CD14-positive monocyte (primary cell): ENCODE measurements around the gene ATG7. TPM values are rescaled to one million over a fixed set of nuclear protein-coding genes. Genes with fewer than 3 reads are reported as not detected.

Experiments
- DNase-seq, 3 donors: peaks; one replicate each; pipeline ENCODE4 v3.0.0-alpha.2; 2011 to 2022
- H2AFZ ChIP-seq: 2 replicates; pipeline ENCODE4 v1.6.0; 2012; ENCODE audit warnings: mild to moderate bottlenecking, low read depth, low read length, inconsistent platforms; ENCODE audit not compliant: insufficient read depth, poor library complexity, severe bottlenecking
- H3K27ac ChIP-seq, 2 donors: 1 replicate in 1 of 2; 2 replicates in 1 of 2; pipeline ENCODE4 v1.5.1; 2012 to 2013; ENCODE audit warnings: low read length in 2 of 2, control low read depth in 1 of 2, inconsistent platforms in 1 of 2, low read depth in 1 of 2, mild to moderate bottlenecking in 1 of 2
- H3K27me3 ChIP-seq, 2 donors: one replicate each; pipeline versions ENCODE4 v1.6.0 to v1.6.1; 2011 to 2013; ENCODE audit warnings: low read length in 2 of 2; ENCODE audit not compliant: control insufficient read depth in 2 of 2, insufficient read depth in 2 of 2
- H3K36me3 ChIP-seq, 2 donors: replicated peaks in 1 of 2; 1 replicate in 1 of 2; 2 replicates in 1 of 2; pipeline versions ENCODE4 v1.5.1 to v1.6.1; 2012 to 2013; ENCODE audit warnings: low read length in 2 of 2, control low read depth in 1 of 2, inconsistent platforms in 1 of 2, mild to moderate bottlenecking in 1 of 2; ENCODE audit not compliant: insufficient read depth in 2 of 2, control insufficient read depth in 1 of 2
- H3K4me1 ChIP-seq, 2 donors: 1 replicate in 1 of 2; 2 replicates in 1 of 2; pipeline versions ENCODE4 v1.5.1 to v1.6.1; 2012 to 2013; ENCODE audit warnings: low read length in 2 of 2, control low read depth in 1 of 2, inconsistent platforms in 1 of 2, mild to moderate bottlenecking in 1 of 2, moderate library complexity in 1 of 2; ENCODE audit not compliant: insufficient read depth in 2 of 2, control insufficient read depth in 1 of 2
- H3K4me2 ChIP-seq: replicated peaks from 2 replicates; pipeline ENCODE3; 2012; ENCODE audit warnings: low read length, moderate library complexity, mild to moderate bottlenecking; ENCODE audit not compliant: poor library complexity, severe bottlenecking; ENCODE audit errors: extremely low read depth
- H3K4me3 ChIP-seq, 3 experiments: fragments of 200-600 bp in 1 of 3; sonication (generic) in 1 of 3; replicated peaks in 1 of 3; 1 replicate in 2 of 3; 2 replicates in 1 of 3; pipeline ENCODE4 v1.5.1; 2011 to 2013; ENCODE audit warnings: low read length in 3 of 3, mild to moderate bottlenecking in 3 of 3, control low read depth in 2 of 3, low read depth in 2 of 3, inconsistent platforms in 1 of 3, moderate library complexity in 1 of 3
- H3K79me2 ChIP-seq: 2 replicates; pipeline ENCODE4 v1.6.0; 2012; ENCODE audit warnings: mild to moderate bottlenecking, control low read depth, inconsistent platforms, low read length, moderate library complexity; ENCODE audit not compliant: insufficient read depth
- H3K9ac ChIP-seq: 2 replicates; pipeline ENCODE4 v1.6.0; 2017; ENCODE audit warnings: low read length, mild to moderate bottlenecking; ENCODE audit not compliant: insufficient read depth, poor library complexity, severe bottlenecking
- H3K9me3 ChIP-seq, 2 donors: replicated peaks in 1 of 2; 1 replicate in 1 of 2; 2 replicates in 1 of 2; pipeline versions ENCODE4 v1.5.1 to v1.6.1; 2012 to 2013; ENCODE audit warnings: low read length in 2 of 2, control low read depth in 1 of 2; ENCODE audit not compliant: control insufficient read depth in 1 of 2, insufficient read depth in 1 of 2
- H4K20me1 ChIP-seq: 2 replicates; pipeline ENCODE4 v1.6.0; 2012; ENCODE audit warnings: mild to moderate bottlenecking, low read length, control low read depth, moderate library complexity; ENCODE audit not compliant: insufficient read depth
- H3K27ac Mint-ChIP-seq, 7 donors: one replicate each; pipeline ENCODE4 v1.8.0; 2020; ENCODE audit warnings: mild to moderate bottlenecking in 7 of 7, mixed read lengths in 7 of 7, moderate library complexity in 6 of 7, inconsistent platforms in 2 of 7
- H3K27me3 Mint-ChIP-seq, 3 donors: one replicate each; pipeline ENCODE4 v1.8.0; 2021 to 2022; ENCODE audit warnings: low read depth in 3 of 3, mild to moderate bottlenecking in 3 of 3, mixed read lengths in 3 of 3, moderate library complexity in 3 of 3, inconsistent platforms in 1 of 3
- H3K36me3 Mint-ChIP-seq, 2 donors: one replicate each; pipeline ENCODE4 v1.8.0; 2020; ENCODE audit warnings: mixed read lengths in 2 of 2, inconsistent platforms in 1 of 2, mild to moderate bottlenecking in 1 of 2
- H3K4me1 Mint-ChIP-seq: one replicate; pipeline ENCODE4 v1.8.0; 2020; ENCODE audit warnings: mild to moderate bottlenecking, mixed read lengths
- H3K4me3 Mint-ChIP-seq, 2 donors: one replicate each; pipeline ENCODE4 v1.8.0; 2020; ENCODE audit warnings: mild to moderate bottlenecking in 2 of 2, mixed read lengths in 2 of 2, moderate library complexity in 1 of 2
- H3K9me3 Mint-ChIP-seq, 7 donors: one replicate each; pipeline ENCODE4 v1.8.0; 2020 to 2022; ENCODE audit warnings: mixed read lengths in 7 of 7, mild to moderate bottlenecking in 6 of 7, moderate library complexity in 6 of 7, inconsistent platforms in 2 of 7
- WGBS: methylation state at CpG from one replicate; pipeline ENCODE4 v1.1.5; 2013; ENCODE audit warnings: missing lambda C conversion rate; ENCODE audit not compliant: insufficient coverage; 5-methylcytosine and 5-hydroxymethylcytosine counted together
- intact Hi-C, 2 donors: fragments of 100-400 bp; cut with micrococcal nuclease; formaldehyde crosslinking; loops; one replicate each; pipeline versions ENCODE4 v1.15.0 to v1.15.1; 2023
- polyA plus RNA-seq, 3 donors: library from polyadenylated mRNA; depleted of rRNA in 1 of 3; unstranded in 2 of 3; stranded (reverse) in 1 of 3; fragments of 300-500 nt in 2 of 3; fragments of >200 nt in 1 of 3; fragmentation: Illumina TruSeq in 2 of 3; gene quantifications; 1 replicate in 2 of 3; 2 replicates in 1 of 3; pipeline ENCODE4 v1.2.3, GENCODE V29; 2012 to 2021
- TF ChIP-seq, protein P1 (sequence below): fragments of 200-600 bp; IDR thresholded peaks from one replicate; pipeline ENCODE4 v1.8.0; 2022; ENCODE audit warnings: antibody characterized with exemption, mild to moderate bottlenecking

Gene ATG7
- polyA plus RNA-seq, 3 donors, result 57.4 to 101 (median 89.7) TPM

DNA sequence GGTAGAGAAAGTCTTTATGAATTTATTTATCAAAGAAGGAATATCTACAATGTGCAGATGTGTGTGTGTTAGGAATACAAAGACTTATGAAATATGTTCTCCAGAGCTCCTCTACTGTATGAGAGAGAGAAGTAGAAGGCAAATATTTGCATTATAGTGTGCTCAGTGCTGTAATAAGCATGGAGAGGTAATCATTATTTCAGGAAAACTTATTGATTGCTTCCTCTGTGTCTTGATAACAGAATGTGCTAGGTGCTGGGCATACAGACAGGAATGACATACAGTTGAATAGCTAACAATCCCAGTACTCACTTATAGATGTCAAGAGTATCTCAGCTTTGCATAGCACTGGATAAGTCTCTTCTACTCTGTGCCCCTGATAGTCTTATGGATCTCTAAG lies 30.2 kb downstream of the ATG7 start:
- no peak for DNase-seq
- no peak overlapping the region for H3K4me2 ChIP-seq
- no peaks in the 10 kb centered on the region for H3K27me3 Mint-ChIP-seq
- H3K27me3 ChIP-seq, result no peaks in the 10 kb centered on the region
- H3K9me3 ChIP-seq, result no peaks in the 10 kb centered on the region
- peak overlapping the region in 1 of 2 donors; percentile 56 for H3K27ac ChIP-seq
- peaks cover 0 to 7% of the 10 kb centered on the region in 2 donors for H3K4me1 ChIP-seq
- intact Hi-C loops, result no loop called here
- peaks cover 43% of the 10 kb centered on the region for H3K79me2 ChIP-seq
- peaks cover 14% of the 10 kb centered on the region for H3K4me1 Mint-ChIP-seq
- no peak overlapping the region for H3K9ac ChIP-seq
- peaks cover 75% of the 10 kb centered on the region for H4K20me1 ChIP-seq
- TF ChIP-seq, protein P1, sequence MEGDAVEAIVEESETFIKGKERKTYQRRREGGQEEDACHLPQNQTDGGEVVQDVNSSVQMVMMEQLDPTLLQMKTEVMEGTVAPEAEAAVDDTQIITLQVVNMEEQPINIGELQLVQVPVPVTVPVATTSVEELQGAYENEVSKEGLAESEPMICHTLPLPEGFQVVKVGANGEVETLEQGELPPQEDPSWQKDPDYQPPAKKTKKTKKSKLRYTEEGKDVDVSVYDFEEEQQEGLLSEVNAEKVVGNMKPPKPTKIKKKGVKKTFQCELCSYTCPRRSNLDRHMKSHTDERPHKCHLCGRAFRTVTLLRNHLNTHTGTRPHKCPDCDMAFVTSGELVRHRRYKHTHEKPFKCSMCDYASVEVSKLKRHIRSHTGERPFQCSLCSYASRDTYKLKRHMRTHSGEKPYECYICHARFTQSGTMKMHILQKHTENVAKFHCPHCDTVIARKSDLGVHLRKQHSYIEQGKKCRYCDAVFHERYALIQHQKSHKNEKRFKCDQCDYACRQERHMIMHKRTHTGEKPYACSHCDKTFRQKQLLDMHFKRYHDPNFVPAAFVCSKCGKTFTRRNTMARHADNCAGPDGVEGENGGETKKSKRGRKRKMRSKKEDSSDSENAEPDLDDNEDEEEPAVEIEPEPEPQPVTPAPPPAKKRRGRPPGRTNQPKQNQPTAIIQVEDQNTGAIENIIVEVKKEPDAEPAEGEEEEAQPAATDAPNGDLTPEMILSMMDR, result no peak
- H2AFZ ChIP-seq, result no peak overlapping the region
- H3K4me3 ChIP-seq, result no peak overlapping the region
- H3K27ac Mint-ChIP-seq, result peak overlapping the region in 1 of 7 donors; percentile 6
- peaks cover 82 to 100% of the 10 kb centered on the region in 2 donors for H3K36me3 Mint-ChIP-seq
- H3K36me3 ChIP-seq, result peaks cover 87 to 100% of the 10 kb centered on the region in 2 donors
- H3K4me3 Mint-ChIP-seq, result no peak overlapping the region
- H3K9me3 Mint-ChIP-seq, result no peaks in the 10 kb centered on the region

- TF ChIP-seq, protein P1, result no peak
- H3K27ac ChIP-seq, result peak overlapping the region in 1 of 2 donors; percentile 67
- no peak overlapping the region for H2AFZ ChIP-seq
- 92% methylated on average over 2 of the region's 6 CpGs for WGBS
- intact Hi-C loops, result no loop called here
- H3K9ac ChIP-seq, result no peak overlapping the region
- peaks cover 14% of the 10 kb centered on the region for H3K4me1 Mint-ChIP-seq
- H3K27ac Mint-ChIP-seq, result peak overlapping the region; percentile 27 to 90 (median 77)
- H3K4me2 ChIP-seq, result no peak overlapping the region
- no peak overlapping the region for H3K4me3 ChIP-seq
- DNase-seq, result peak in 1 of 3 donors; percentile 35
- no peaks in the 10 kb centered on the region for H3K9me3 Mint-ChIP-seq
- no peaks in the 10 kb centered on the region for H3K27me3 Mint-ChIP-seq
- H3K36me3 ChIP-seq, result peaks cover 90 to 100% of the 10 kb centered on the region in 2 donors
- no peaks in the 10 kb centered on the region for H3K9me3 ChIP-seq
- H3K27me3 ChIP-seq, result no peaks in the 10 kb centered on the region
- H4K20me1 ChIP-seq, result peaks cover 80% of the 10 kb centered on the region
- H3K4me3 Mint-ChIP-seq, result no peak overlapping the region
- peaks cover 0 to 7% of the 10 kb centered on the region in 2 donors for H3K4me1 ChIP-seq
- H3K79me2 ChIP-seq, result peaks cover 28% of the 10 kb centered on the region
- H3K36me3 Mint-ChIP-seq, result peaks cover 82 to 100% of the 10 kb centered on the region in 2 donors
These were observed 32.0 kb downstream of the ATG7 start for GRCh38 chr3:11304175-11304574.
